BJ (cell line): Measurements from ENCODE around the gene RGL2. TPM values are rescaled to one million over a fixed set of nuclear protein-coding genes. Genes with fewer than 3 reads are reported as not detected.
A peak's percentile ranks its signal among the peaks of the same experiment; 100 is the strongest.
"Not testable (repeated sequence)": the region's sequence is repeated elsewhere in the genome, so short reads cannot be mapped to it uniquely, and the experiment has no call there.

ENCODE experiments used
- CTCF ChIA-PET: fragments of 350-600 bp; formaldehyde crosslinking; extraction: SDS; loops from one replicate; lab custom pipeline; 2021; ENCODE audit warnings: antibody characterized with exemption, inconsistent platforms; lab: Yijun Ruan, JAX
- POLR2A ChIA-PET: fragments of 300-600 bp; sonication (Branson Sonifier 250); formaldehyde crosslinking; extraction: SDS; loops from one replicate; lab custom pipeline; 2021; ENCODE audit warnings: antibody characterized with exemption; lab: Charles Lee
- DNase-seq: peaks from one replicate; pipeline ENCODE4 v3.0.0-alpha.2; 2011; ENCODE audit warnings: low read depth
- H3K27me3 ChIP-seq: 2 replicates; pipeline ENCODE4 v1.6.0; 2011; ENCODE audit warnings: low read length; ENCODE audit not compliant: control insufficient read depth, insufficient read depth
- H3K36me3 ChIP-seq: 2 replicates; pipeline ENCODE4 v1.5.1; 2011; ENCODE audit warnings: low read length; ENCODE audit not compliant: control insufficient read depth, insufficient read depth
- H3K4me3 ChIP-seq: 2 replicates; pipeline ENCODE4 v1.5.1; 2011; ENCODE audit warnings: low read depth, mild to moderate bottlenecking, control low read depth, low read length
- polyA plus RNA-seq: library from polyadenylated mRNA; depleted of rRNA; stranded (reverse); fragments of >200 nt; gene quantifications from 2 replicates; pipeline ENCODE4 v1.2.3, GENCODE V29; 2011
- TF ChIP-seq, protein P1 (sequence below): IDR thresholded peaks from 2 replicates; pipeline ENCODE4 v1.5.1; 2011; ENCODE audit warnings: low read depth, mild to moderate bottlenecking, control low read depth, inconsistent platforms, low read length, moderate library complexity; ENCODE audit not compliant: insufficient read depth

The RGL2 gene
- polyA plus RNA-seq, 1 experiment: 35.2 TPM

DNA sequence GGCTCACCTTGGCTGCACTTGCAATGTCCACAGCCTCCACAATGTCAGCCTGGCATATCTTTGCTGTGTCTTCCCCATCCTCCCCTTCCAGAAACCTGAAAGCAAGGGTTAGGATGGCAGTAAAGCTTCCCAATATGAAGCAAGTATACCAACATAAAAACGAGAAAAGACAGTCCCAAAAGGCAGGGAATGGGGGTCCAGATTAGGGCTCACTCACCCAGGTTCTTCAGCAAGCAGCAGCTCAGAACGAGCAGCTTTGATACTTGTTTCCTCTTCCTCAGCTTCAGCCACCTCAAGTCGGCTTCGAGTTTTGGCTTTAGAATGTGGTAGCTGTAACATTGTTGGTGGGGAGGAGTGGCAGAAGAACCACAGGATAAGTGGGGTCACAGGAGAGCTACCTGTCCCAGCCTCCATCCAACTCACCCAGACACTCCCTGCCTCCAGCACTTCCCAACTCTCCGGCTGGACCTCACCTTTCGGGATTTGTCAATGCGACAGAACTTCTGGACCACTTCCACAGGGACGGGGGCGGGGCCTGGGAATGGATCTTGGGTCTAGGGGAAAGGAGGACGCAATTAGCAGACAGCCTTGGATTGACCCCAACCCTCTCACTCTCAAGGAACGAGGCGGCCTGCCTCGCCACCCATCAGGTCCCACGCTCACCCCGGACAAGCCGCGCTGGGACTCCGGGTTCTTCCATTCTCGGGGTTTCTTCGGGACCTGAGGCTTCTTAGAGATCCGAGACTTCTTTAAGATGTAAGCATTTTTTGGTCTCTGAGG lies 10.4 kb downstream of the RGL2 start:
- ChIA-PET CTCF (interaction anchor here (1.1 to 4.0 kb wide), 3 partner anchors 11 to 127 kb away, joined by 4 to 21 read pairs (median 21); partner anchors contain the start of genes B3GALT4 and RGL2), POLR2A (interaction anchor here (0.5 to 1.0 kb wide), 2 partner anchors 13 to 451 kb away, joined by 4 to 7 read pairs; no protein-coding TSS in a partner anchor)
- no peak for DNase-seq
- TF ChIP-seq, protein P1, sequence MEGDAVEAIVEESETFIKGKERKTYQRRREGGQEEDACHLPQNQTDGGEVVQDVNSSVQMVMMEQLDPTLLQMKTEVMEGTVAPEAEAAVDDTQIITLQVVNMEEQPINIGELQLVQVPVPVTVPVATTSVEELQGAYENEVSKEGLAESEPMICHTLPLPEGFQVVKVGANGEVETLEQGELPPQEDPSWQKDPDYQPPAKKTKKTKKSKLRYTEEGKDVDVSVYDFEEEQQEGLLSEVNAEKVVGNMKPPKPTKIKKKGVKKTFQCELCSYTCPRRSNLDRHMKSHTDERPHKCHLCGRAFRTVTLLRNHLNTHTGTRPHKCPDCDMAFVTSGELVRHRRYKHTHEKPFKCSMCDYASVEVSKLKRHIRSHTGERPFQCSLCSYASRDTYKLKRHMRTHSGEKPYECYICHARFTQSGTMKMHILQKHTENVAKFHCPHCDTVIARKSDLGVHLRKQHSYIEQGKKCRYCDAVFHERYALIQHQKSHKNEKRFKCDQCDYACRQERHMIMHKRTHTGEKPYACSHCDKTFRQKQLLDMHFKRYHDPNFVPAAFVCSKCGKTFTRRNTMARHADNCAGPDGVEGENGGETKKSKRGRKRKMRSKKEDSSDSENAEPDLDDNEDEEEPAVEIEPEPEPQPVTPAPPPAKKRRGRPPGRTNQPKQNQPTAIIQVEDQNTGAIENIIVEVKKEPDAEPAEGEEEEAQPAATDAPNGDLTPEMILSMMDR: no peak
- Histone ChIP-seq H3K27me3 (no peaks in the 10 kb centered on the region), H3K36me3 (peaks cover 24% of the 10 kb centered on the region), H3K4me3 (peak overlapping the region; percentile 64)

DNA sequence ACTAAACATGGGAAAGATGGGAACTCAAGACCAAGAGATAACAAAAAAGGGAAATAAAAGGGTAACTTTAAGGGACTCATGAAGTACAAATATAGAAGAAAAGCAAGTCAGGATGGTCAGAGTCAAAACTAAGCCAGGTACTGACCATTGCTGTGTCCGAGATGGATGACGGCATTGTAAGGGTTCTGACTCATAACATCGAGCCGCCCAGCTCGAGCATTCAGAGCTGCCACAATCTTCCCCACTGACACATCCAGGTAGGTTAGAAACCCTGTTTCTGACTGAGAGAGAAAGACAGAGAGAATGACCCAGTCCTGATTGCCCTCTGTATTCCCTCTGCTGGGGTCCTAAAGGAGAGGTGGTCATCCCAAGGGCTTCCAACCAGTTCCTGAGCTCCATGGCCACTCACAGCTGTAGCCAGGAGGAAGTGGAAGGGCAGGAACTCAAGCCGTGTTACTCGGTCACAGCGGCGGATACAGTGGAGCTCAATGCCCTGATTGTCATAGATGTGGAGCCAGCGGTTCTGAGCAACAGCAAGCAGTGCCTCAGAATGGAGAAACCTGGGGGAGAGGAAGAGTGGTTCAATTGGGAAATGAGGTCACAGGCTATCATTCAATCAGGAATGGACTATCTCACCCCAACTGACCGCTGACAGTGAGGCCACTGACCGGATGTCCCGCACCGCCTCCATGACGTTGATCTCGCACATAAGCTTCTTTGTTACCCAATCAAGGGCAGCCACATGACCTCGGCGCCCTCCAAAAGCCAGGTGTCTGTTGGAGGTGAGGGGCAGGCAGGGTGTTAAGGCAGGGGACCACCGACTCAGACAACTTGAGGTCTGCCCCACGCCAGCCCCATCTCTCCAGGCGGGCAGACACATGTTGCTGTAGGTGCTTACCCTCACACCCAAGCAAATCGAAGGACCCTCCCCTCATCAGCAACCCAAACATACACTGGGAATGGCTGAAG lies 11.5 kb downstream of the RGL2 start:
- H3K36me3 ChIP-seq: peaks cover 19% of the 10 kb centered on the region
- H3K4me3 ChIP-seq: no peak overlapping the region
- H3K27me3 ChIP-seq: no peaks in the 10 kb centered on the region
- no peak for DNase-seq
- POLR2A ChIA-PET: interaction anchor here (0.5 kb wide), 1 partner anchor 450 kb away, joined by 7 read pairs; no protein-coding TSS in a partner anchor
- CTCF ChIA-PET: interaction anchor here (2.9 to 4.0 kb wide), 2 partner anchors 10 to 12 kb away, joined by 21 read pairs; partner anchors contain the start of genes B3GALT4 and RGL2
- TF ChIP-seq, protein P1: no peak

DNA sequence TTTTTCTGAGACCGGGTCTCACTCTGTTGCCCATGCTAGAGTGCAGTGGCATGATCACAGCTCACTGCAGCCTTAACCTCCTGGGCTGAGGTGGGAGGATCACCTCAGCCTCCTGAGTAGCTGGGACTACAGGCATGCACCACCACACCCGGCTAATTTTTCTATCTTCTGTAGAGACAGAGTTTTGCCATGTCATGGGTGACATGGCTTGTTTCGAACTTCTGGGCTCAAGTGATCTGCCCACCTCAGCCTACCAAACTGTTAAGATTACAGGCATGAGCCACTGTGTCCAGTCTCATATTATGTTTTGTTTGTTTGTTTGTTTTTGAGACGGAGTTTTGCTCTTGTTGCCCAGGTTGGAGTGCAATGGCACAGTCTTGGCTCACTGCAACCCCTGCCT lies 13.5 kb downstream of the RGL2 start:
- POLR2A ChIA-PET, DNase-seq, CTCF ChIA-PET: not testable (repeated sequence)

DNA sequence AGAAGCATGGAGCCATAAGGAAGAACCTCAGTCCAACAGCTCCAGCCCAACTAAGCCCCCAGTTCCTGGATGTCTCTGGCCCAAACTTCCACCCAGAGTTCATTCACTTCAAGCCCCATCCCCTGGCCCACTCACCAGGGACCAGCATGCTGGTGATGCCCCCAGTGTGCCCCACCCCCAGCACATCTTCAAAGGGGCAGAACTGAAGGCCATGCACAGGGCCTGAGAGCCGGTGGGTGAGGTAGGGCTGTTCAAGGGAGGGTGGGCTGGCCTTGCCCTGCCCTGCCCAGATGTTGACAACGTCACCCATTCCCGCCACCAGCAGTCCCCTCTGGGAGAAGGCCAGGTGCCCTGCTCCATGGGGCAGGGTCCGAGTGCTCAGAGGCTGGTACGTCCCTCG lies 18.2 kb downstream of the RGL2 start:
- DNase-seq: no peak
- Histone ChIP-seq H3K27me3 (no peaks in the 10 kb centered on the region), H3K36me3 (peaks cover 19% of the 10 kb centered on the region), H3K4me3 (no peak overlapping the region)
- ChIA-PET CTCF (no interaction called here), POLR2A (no interaction called here)
- TF ChIP-seq, protein P1: no peak

More for the DNA sequence above, 13.5 kb downstream of the RGL2 start:
- not testable (repeated sequence) for H3K27me3 ChIP-seq, H3K4me3 ChIP-seq
- peaks cover 16% of the 10 kb centered on the region for H3K36me3 ChIP-seq

DNA sequence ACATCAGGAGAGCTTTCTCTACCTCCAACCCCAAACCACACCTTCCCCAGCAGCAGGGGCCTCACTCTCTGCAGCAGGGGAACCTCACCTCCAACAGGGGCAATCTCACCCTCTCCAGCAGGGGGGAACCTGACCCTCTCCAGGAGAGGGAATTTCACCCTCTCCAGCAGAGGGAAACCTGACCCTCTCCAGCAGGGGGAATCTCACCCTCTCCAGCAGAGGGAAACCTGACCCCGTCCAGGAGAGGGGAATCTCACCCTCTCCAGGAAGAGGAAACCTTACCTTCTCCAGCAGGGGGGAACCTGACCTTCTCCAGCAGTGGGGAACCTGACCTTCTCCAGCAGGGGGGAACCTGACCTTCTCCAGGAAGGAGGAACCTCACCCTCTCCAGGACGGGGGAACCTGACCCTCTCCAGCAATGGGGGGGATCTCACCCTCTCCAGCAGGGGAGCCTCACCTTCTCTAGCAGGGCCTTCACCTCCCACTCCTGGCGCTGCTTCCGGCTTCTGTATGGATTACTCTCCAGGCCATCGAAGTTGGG lies 18.7 kb downstream of the RGL2 start:
- no peaks in the 10 kb centered on the region for H3K27me3 ChIP-seq
- POLR2A ChIA-PET: no interaction called here
- H3K36me3 ChIP-seq: peaks cover 21% of the 10 kb centered on the region
- H3K4me3 ChIP-seq: no peak overlapping the region
- CTCF ChIA-PET: interaction anchor here (3.3 kb wide), 1 partner anchor 19 kb away, joined by 13 read pairs; the partner anchor contains the start of gene RGL2
- TF ChIP-seq, protein P1: peak; percentile 60
- DNase-seq: no peak
